ENCODE measurements around the gene APOBEC4. TPM values are rescaled to one million over a fixed set of nuclear protein-coding genes. Genes with fewer than 3 reads are reported as not detected.

Gene APOBEC4
- total and polyA plus RNA-seq, 2 of the 8 experiments (the other 6 are each of a cell fraction or from before 2014, with no cell fraction given): not detected

DNA sequence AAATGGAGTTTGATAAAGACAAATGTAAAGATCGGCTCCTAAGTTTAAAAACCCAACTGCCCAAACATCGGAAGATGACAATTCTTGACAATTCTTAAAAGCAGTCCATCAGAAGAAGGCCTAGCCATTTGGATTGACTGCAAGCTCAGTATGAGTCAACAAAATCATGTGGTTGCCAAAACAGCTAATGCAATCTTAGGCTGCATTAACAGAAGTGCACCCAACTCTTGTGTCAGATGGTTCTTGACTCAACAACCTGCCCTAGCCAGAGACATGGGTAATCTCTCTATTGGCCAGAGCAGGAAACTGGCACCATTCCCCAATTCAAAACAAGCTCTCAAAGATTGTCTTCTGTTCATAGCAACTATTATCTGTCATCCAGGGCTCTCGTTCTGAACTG is 53.0 kb downstream of the APOBEC4 start (continued):
- TF ChIP-seq CHD7 (IDR thresholded peaks at IDR 0.05; ENCODE audit: insufficient replicate concordance, low read length) (no peak), CEBPB (IDR thresholded peaks at IDR 0.05; ENCODE audit: low read depth, low read length) (no peak)
